NCI-H345 (cell line): Measurements from ENCODE around the gene SNX7.

Source experiments
- DNase-seq: peaks from one replicate; lab custom pipeline; 2025; lab: John Stamatoyannopoulos, UW

The SNX7 gene

GRCh38 chr1:98697781-98698180 lies 36.3 kb downstream of the SNX7 start:
- no peak for DNase-seq

- DNase-seq, result no peak
Observed at GRCh38 chr1:98698625-98699024, 37.1 kb downstream of the SNX7 start.

GRCh38 chr1:98700228-98700627 lies 38.7 kb downstream of the SNX7 start:
- DNase-seq, result no peak

- no peak for DNase-seq
Observed at GRCh38 chr1:98702976-98703375, 41.5 kb downstream of the SNX7 start.

GRCh38 chr1:98704474-98704873 lies 43.0 kb downstream of the SNX7 start:
- no peak for DNase-seq

- no peak for DNase-seq
Observed at GRCh38 chr1:98704971-98705370, 43.5 kb downstream of the SNX7 start.

GRCh38 chr1:98705591-98705990 lies 44.1 kb downstream of the SNX7 start:
- DNase-seq, result no peak

GRCh38 chr1:98706173-98706843 lies 44.8 kb downstream of the SNX7 start:
- DNase-seq, result no peak

- no peak for DNase-seq
Observed at GRCh38 chr1:98707556-98707955, 46.0 kb downstream of the SNX7 start.

- no peak for DNase-seq
Observed at GRCh38 chr1:98709906-98710305, 48.4 kb downstream of the SNX7 start.

- DNase-seq, result no peak
Observed at GRCh38 chr1:98723574-98723973, 62.1 kb downstream of the SNX7 start.

GRCh38 chr1:98732985-98733781 lies 71.7 kb downstream of the SNX7 start:
- no peak for DNase-seq

GRCh38 chr1:98733782-98734112 lies 72.2 kb downstream of the SNX7 start:
- DNase-seq, result no peak

- DNase-seq, result no peak
Observed at GRCh38 chr1:98735756-98736155, 74.2 kb downstream of the SNX7 start.

- no peak for DNase-seq
Observed at GRCh38 chr1:98737835-98738234, 76.3 kb downstream of the SNX7 start.

GRCh38 chr1:98739762-98740161 lies 78.2 kb downstream of the SNX7 start:
- DNase-seq, result no peak

- no peak for DNase-seq
Observed at GRCh38 chr1:98741164-98741563, 79.6 kb downstream of the SNX7 start.

- DNase-seq, result no peak
Observed at GRCh38 chr1:98749152-98749756, 87.7 kb downstream of the SNX7 start.

GRCh38 chr1:98754176-98754575 lies 92.7 kb downstream of the SNX7 start:
- no peak for DNase-seq

- no peak for DNase-seq
Observed at GRCh38 chr1:98761219-98761865, 99.8 kb downstream of the SNX7 start.

- no peak for DNase-seq
Observed at GRCh38 chr1:98763488-98764150, 102.1 kb downstream of the SNX7 start.

GRCh38 chr1:98764485-98764884 lies 103.0 kb downstream of the SNX7 start:
- no peak for DNase-seq
